AG04450 (cell line): ENCODE results near the gene B4GALT2. TPM values are rescaled to one million over a fixed set of nuclear protein-coding genes. Genes with fewer than 3 reads are reported as not detected.

ENCODE experiments used
- CTCF ChIA-PET: fragments of 300-600, 350-600 bp; formaldehyde crosslinking; extraction: SDS; loops from one replicate; lab custom pipeline; 2022; ENCODE audit warnings: antibody characterized with exemption, inconsistent platforms; lab: Charles Lee
- POLR2A ChIA-PET: fragments of 350-600 bp; formaldehyde crosslinking; extraction: SDS; loops from one replicate; lab custom pipeline; 2021; ENCODE audit warnings: antibody characterized with exemption, inconsistent platforms; lab: Yijun Ruan, JAX
- DNase-seq: peaks from one replicate; pipeline ENCODE4 v3.0.0-alpha.2; 2011; ENCODE audit warnings: low read depth, low spot score
- H3K27ac ChIP-seq: one replicate; pipeline ENCODE4 v1.5.1; 2012; ENCODE audit warnings: low read depth, low read length, control low read depth
- H3K27me3 ChIP-seq: one replicate; pipeline ENCODE4 v1.6.0; 2012; ENCODE audit warnings: low read length; ENCODE audit not compliant: control insufficient read depth, insufficient read depth
- H3K4me3 ChIP-seq: 2 replicates; pipeline ENCODE4 v1.5.1; 2011; ENCODE audit warnings: mild to moderate bottlenecking, low read depth, low read length, control low read depth
- H3K9me3 ChIP-seq: 2 replicates; pipeline ENCODE4 v1.5.1; 2012; ENCODE audit warnings: low read length; ENCODE audit not compliant: control insufficient read depth, insufficient read depth
- CTCF ChIP-seq: IDR thresholded peaks from 2 replicates; pipeline ENCODE4 v1.5.1; 2011; ENCODE audit warnings: low read depth, low read length, control low read depth, inconsistent platforms
- polyA plus RNA-seq: library from polyadenylated mRNA; depleted of rRNA; stranded (reverse); fragments of >200 nt; gene quantifications from 2 replicates; pipeline ENCODE4 v1.2.3, GENCODE V29; 2011

Gene B4GALT2
- polyA plus RNA-seq, 1 experiment = 39.0 TPM

- peak overlapping the region; percentile 57 for H3K27ac ChIP-seq
- TF ChIP-seq CTCF = no peak
- no peak for DNase-seq
- CTCF ChIA-PET = no interaction called here
- H3K9me3 ChIP-seq = no peaks in the 10 kb centered on the region; the same call in 1 of the 2 replicates
- POLR2A ChIA-PET = interaction anchor here (0.7 to 1.2 kb wide), 2 partner anchors 10 to 57 kb away, joined by 3 to 5 read pairs; no protein-coding TSS in a partner anchor
- peak overlapping the region; percentile 73 for H3K4me3 ChIP-seq
- H3K27me3 ChIP-seq = no peaks in the 10 kb centered on the region
Observed at GRCh38 chr1:43979528-43980254, 681 bp downstream of the B4GALT2 start.

- ChIA-PET CTCF (no interaction called here), POLR2A (interaction anchor here (0.7 to 1.2 kb wide), 2 partner anchors 9 to 56 kb away, joined by 3 to 5 read pairs; no protein-coding TSS in a partner anchor)
- Histone ChIP-seq H3K9me3 (no peaks in the 10 kb centered on the region; the same call in 1 of the 2 replicates), H3K27me3 (no peaks in the 10 kb centered on the region), H3K4me3 (peak overlapping the region; percentile 73), H3K27ac (peak overlapping the region; percentile 57)
- DNase-seq = no peak
- no peak for TF ChIP-seq CTCF
Observed at GRCh38 chr1:43980255-43981134, 1.5 kb downstream of the B4GALT2 start.

GRCh38 chr1:43981135-43981491, 2.1 kb downstream of the B4GALT2 start:
- no peak overlapping the region for H3K27ac ChIP-seq
- no peaks in the 10 kb centered on the region; the same call in 1 of the 2 replicates for H3K9me3 ChIP-seq
- H3K27me3 ChIP-seq = no peaks in the 10 kb centered on the region
- ChIA-PET CTCF (no interaction called here), POLR2A (no interaction called here)
- TF ChIP-seq CTCF = no peak
- no peak for DNase-seq
- peak overlapping the region; percentile 73; the same call in 1 of the 2 replicates for H3K4me3 ChIP-seq

- no peak for TF ChIP-seq CTCF
- Histone ChIP-seq H3K27ac (no peak overlapping the region), H3K4me3 (no peak overlapping the region), H3K27me3 (no peaks in the 10 kb centered on the region), H3K9me3 (no peaks in the 10 kb centered on the region; the same call in 1 of the 2 replicates)
- ChIA-PET CTCF (no interaction called here), POLR2A (no interaction called here)
- no peak for DNase-seq
Observed at GRCh38 chr1:43981636-43982035, 2.6 kb downstream of the B4GALT2 start.
